ENCODE data around the gene EXOC5.

The EXOC5 gene

GRCh38 chr14:57169901-57170300 lies 98.8 kb downstream of the EXOC5 start:
- in situ Hi-C loops (cut with HindIII; ENCODE audit: low sequenced_read_pairs), result no loop called here

DNA sequence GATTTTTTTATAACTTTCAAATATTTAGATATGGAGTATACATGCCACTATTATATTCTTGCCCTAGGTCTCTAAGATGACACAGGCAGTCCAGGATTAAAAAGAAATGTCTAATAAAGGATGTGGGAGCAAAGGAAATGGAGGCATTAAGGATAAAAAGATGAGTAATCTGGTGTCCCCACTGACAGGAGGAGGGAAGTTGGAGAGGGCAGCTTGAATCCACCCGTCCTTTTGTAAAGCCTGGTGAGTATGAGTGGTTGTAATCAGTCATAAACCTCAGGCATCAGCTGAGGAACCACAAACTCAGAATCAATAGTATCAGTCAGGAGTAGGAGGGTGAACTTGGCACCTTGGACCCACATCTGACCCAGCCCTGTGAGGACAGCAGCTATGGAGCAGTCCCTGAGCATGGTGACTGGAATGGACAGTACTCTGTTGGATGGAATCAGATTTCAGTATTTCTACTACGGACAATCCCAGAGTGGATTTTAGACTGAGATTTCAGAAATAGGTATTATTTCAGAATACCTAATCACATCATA lies 100.5 kb downstream of the EXOC5 start:
- in situ Hi-C loops (cut with HindIII; ENCODE audit: low sequenced_read_pairs), result no loop called here

DNA sequence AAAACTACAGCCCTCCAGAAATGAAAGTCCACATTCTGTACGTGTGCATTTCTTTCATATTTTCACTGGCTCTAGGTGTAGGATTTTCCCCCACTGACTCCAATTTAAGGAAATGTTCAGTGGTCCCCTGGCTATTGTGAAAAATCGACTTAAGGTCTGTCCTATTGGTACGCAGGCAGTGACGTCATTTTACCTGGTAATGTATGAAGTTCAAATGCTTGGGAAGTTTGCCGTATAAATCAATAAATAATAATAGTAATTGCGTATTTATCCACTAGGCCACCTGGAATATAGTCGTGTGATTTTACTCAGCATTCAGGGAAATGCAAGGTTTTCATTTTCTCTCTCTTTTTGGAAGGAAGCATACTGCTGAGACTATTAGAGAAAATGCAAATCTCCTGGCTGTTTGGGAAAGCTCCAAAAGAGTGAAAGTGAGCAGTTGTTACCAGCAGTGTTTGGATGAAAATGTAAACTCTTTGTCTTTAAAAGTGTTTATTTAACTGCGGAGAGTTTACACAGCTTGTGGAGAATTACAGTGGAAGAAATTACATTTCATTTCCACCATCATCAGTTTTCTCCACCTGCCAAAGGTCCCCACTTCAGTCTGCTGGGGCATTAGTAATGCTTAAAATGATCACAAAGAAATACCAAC lies 107.0 kb downstream of the EXOC5 start:
- in situ Hi-C loops (cut with HindIII; ENCODE audit: low sequenced_read_pairs), result no loop called here

DNA sequence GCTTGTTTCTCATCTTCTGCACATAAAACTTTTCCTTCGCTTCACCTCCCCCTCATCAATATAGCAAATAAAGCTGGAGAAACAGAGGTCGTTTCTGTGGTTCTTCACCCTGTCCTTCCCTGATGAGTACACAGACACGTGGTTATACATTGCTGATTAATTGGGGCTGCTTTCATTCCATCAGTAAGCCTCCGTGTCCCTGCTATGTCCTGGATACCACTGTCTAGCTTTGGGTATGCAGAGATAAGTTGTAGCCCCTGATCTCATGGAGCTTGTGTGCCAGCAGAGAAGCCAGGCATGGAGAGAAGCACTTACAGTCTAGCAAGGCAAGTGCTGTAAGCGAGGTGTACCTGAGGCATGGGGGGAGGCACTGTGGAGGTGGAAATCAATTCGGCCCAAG lies 108.4 kb downstream of the EXOC5 start:
- in situ Hi-C loops (cut with HindIII; ENCODE audit: low sequenced_read_pairs), result no loop called here

GRCh38 chr14:57153286-57153685 lies 115.4 kb downstream of the EXOC5 start:
- in situ Hi-C loops (cut with HindIII; ENCODE audit: low sequenced_read_pairs), result no loop called here

Measured in DLD1 (cell line).